HCT116 (cell line): ENCODE measurements around the gene KLHL40. TPM values are rescaled to one million over a fixed set of nuclear protein-coding genes. Genes with fewer than 3 reads are reported as not detected.

Source experiments
- ATAC-seq: fragments of 200-7000 bp; cut with Tn5 transposase; 2 replicates; pipeline ENCODE4 v1.9.1; 2020; ENCODE audit warnings: mild to moderate bottlenecking, moderate library complexity
- BruUV-seq: library from RNA; stranded (reverse); fragments of 400-500 nt; replicated peaks from 2 replicates; lab custom pipeline; 2021; lab: Mats Ljungman, UMichigan
- CTCF ChIA-PET: fragments of 300-600 bp; sonication (Branson Sonifier 250); formaldehyde crosslinking; loops from one replicate; lab custom pipeline; 2021; ENCODE audit warnings: antibody characterized with exemption; lab: Charles Lee
- POLR2A ChIA-PET: fragments of 300-600, 350-600 bp; sonication (Branson Sonifier 250); formaldehyde crosslinking; loops from one replicate; lab custom pipeline; 2021; ENCODE audit warnings: antibody characterized with exemption; lab: Charles Lee
- RAD21 ChIA-PET, 2 experiments: fragments of 300-600 bp; sonication (Branson Sonifier 250); formaldehyde crosslinking; loops; one replicate each; lab custom pipeline; 2023; ENCODE audit warnings: low total read pairs in 2 of 2; ENCODE audit not compliant: uncharacterized antibody in 2 of 2, unreplicated experiment in 2 of 2, low non-redundant PET in 1 of 2; lab: Charles Lee
- DNase-seq: peaks from one replicate; pipeline ENCODE4 v3.0.0-alpha.2; 2010; ENCODE audit warnings: low read depth, low spot score
- H2AFZ ChIP-seq: fragments of 200-600 bp; shearing (Covaris generic), sonication (generic); 2 replicates; pipeline ENCODE4 v1.6.1; 2017; ENCODE audit warnings: low read depth, mixed run types, mixed read lengths, antibody characterized with exemption, low read length; ENCODE audit not compliant: poor library complexity, severe bottlenecking
- H3K27ac ChIP-seq: 2 replicates; pipeline ENCODE4 v1.5.1; 2012; ENCODE audit warnings: low read depth, low read length
- H3K27me3 ChIP-seq: fragments of 200-600 bp; sonication (generic); 2 replicates; pipeline ENCODE4 v1.6.1; 2016; ENCODE audit warnings: mixed run types, low read length, mixed read lengths; ENCODE audit not compliant: insufficient read depth
- H3K36me3 ChIP-seq, 2 experiments: fragments of 200-500 bp in 1 of 2; fragments of 200-600 bp in 1 of 2; sonication (Bioruptor generic) in 1 of 2; sonication (generic) in 1 of 2; 2 replicates each; pipeline versions ENCODE4 v1.5.1 to v1.6.1; 2014 to 2016; ENCODE audit warnings: low read length in 2 of 2, inconsistent platforms in 1 of 2, mixed read lengths in 1 of 2, mixed run types in 1 of 2; ENCODE audit not compliant: insufficient read depth in 2 of 2, control insufficient read depth in 1 of 2
- H3K4me1 ChIP-seq, 2 experiments: fragments of 200-600 bp in 1 of 2; sonication (generic) in 1 of 2; 2 replicates each; pipeline versions ENCODE4 v1.5.1 to v1.6.1; 2012 to 2017; ENCODE audit warnings: low read length in 2 of 2, inconsistent platforms in 1 of 2, mild to moderate bottlenecking in 1 of 2, mixed read lengths in 1 of 2, mixed run types in 1 of 2, moderate library complexity in 1 of 2; ENCODE audit not compliant: insufficient read depth in 2 of 2, control insufficient read depth in 1 of 2
- H3K4me2 ChIP-seq: fragments of 200-600 bp; sonication (generic); 2 replicates; pipeline ENCODE4 v1.6.1; 2017; ENCODE audit warnings: mixed run types, low read length, mixed read lengths
- H3K4me3 ChIP-seq, 2 experiments: fragments of 200-600 bp in 1 of 2; sonication (generic) in 1 of 2; replicated peaks in 1 of 2; 2 replicates each; pipeline ENCODE4 v1.5.1; 2011 to 2016; ENCODE audit warnings: low read length in 2 of 2, control low read depth in 1 of 2, low read depth in 1 of 2, mild to moderate bottlenecking in 1 of 2, mixed read lengths in 1 of 2, mixed run types in 1 of 2
- H3K79me2 ChIP-seq: fragments of 200-600 bp; sonication (generic); 2 replicates; pipeline ENCODE4 v1.6.1; 2017; ENCODE audit warnings: mild to moderate bottlenecking, mixed run types, low read length, moderate library complexity, mixed read lengths; ENCODE audit not compliant: insufficient read depth
- H3K9ac ChIP-seq: fragments of 200-600 bp; sonication (generic); 2 replicates; pipeline ENCODE4 v1.6.1; 2016; ENCODE audit warnings: low read length, mixed read lengths
- H3K9me2 ChIP-seq: fragments of 200-600 bp; sonication (generic), shearing (Covaris generic); 2 replicates; pipeline ENCODE4 v1.6.1; 2017; ENCODE audit warnings: mixed run types, mild to moderate bottlenecking, moderate library complexity; ENCODE audit not compliant: insufficient read depth
- H3K9me3 ChIP-seq, 2 experiments: fragments of 200-500 bp in 1 of 2; fragments of 200-600 bp in 1 of 2; sonication (Bioruptor generic) in 1 of 2; sonication (generic) in 1 of 2; 2 replicates each; pipeline ENCODE4 v1.6.1; 2014 to 2017; ENCODE audit warnings: low read length in 2 of 2, mixed read lengths in 2 of 2, inconsistent platforms in 1 of 2, low read depth in 1 of 2, mild to moderate bottlenecking in 1 of 2, mixed run types in 1 of 2, moderate library complexity in 1 of 2; ENCODE audit not compliant: control insufficient read depth in 1 of 2, insufficient read depth in 1 of 2
- H4K20me1 ChIP-seq: fragments of 200-600 bp; sonication (generic), shearing (Covaris generic); 2 replicates; pipeline ENCODE4 v1.6.1; 2017; ENCODE audit warnings: mixed run types, mild to moderate bottlenecking, moderate library complexity; ENCODE audit not compliant: insufficient read depth
- ATF3 ChIP-seq: IDR thresholded peaks from 2 replicates; pipeline ENCODE4 v1.6.1; 2012
- CEBPB ChIP-seq: IDR thresholded peaks from 2 replicates; pipeline ENCODE4 v1.6.1; 2012; ENCODE audit warnings: low read depth
- CTCF ChIP-seq, 3 experiments: fragments of 200-600 bp in 1 of 3; sonication (generic) in 1 of 3; IDR thresholded peaks in 2 of 3; conservative IDR thresholded peaks in 1 of 3; 2 replicates each; pipeline ENCODE4 v1.5.1; 2012 to 2017; ENCODE audit warnings: low read depth in 2 of 3, low read length in 2 of 3, antibody characterized with exemption in 1 of 3, borderline replicate concordance in 1 of 3, control low read depth in 1 of 3, mild to moderate bottlenecking in 1 of 3, mixed read lengths in 1 of 3, mixed run types in 1 of 3, moderate library complexity in 1 of 3; ENCODE audit not compliant: insufficient read depth in 1 of 3
- EGR1 ChIP-seq: IDR thresholded peaks from 2 replicates; pipeline ENCODE4 v1.6.1; 2012; ENCODE audit warnings: low read depth
- EZH2 ChIP-seq: fragments of 200-600 bp; sonication (generic); IDR thresholded peaks from 2 replicates; pipeline ENCODE4 v1.6.1; 2017; ENCODE audit warnings: antibody characterized with exemption, mixed run types
- FOSL1 ChIP-seq: IDR thresholded peaks from 2 replicates; pipeline ENCODE4 v1.6.1; 2012; ENCODE audit warnings: low read depth
- POLR2A ChIP-seq: IDR thresholded peaks from 2 replicates; pipeline ENCODE4 v1.7.0; 2011; ENCODE audit warnings: borderline replicate concordance; ENCODE audit not compliant: insufficient read depth, insufficient read length; ENCODE audit errors: extremely low read depth
- RAD21 ChIP-seq: IDR thresholded peaks from 2 replicates; pipeline ENCODE4 v1.6.1; 2012; ENCODE audit warnings: low read depth, mild to moderate bottlenecking
- SRF ChIP-seq: IDR thresholded peaks from 2 replicates; pipeline ENCODE4 v1.6.1; 2012; ENCODE audit warnings: low read depth
- TCF7L2 ChIP-seq: IDR thresholded peaks from 2 replicates; pipeline ENCODE4 v1.7.0; 2011; ENCODE audit warnings: borderline replicate concordance, inconsistent platforms; ENCODE audit not compliant: insufficient read depth, insufficient read length; ENCODE audit errors: extremely low read depth
- ZBTB33 ChIP-seq: IDR thresholded peaks from 2 replicates; pipeline ENCODE4 v1.6.1; 2011; ENCODE audit warnings: mild to moderate bottlenecking, low read length, moderate library complexity; ENCODE audit not compliant: insufficient replicate concordance; ENCODE audit errors: extremely low read depth
- ZFX ChIP-seq: fragments of 450-650 bp; IDR thresholded peaks from 2 replicates; pipeline ENCODE4 v1.6.1; 2017
- ZNF274 ChIP-seq: fragments of 200-500 bp; sonication (Bioruptor generic); IDR thresholded peaks from 2 replicates; pipeline ENCODE4 v1.6.1; 2014; ENCODE audit warnings: mild to moderate bottlenecking, low read depth, low read length, inconsistent platforms
- intact Hi-C: fragments of 100-400 bp; cut with micrococcal nuclease; formaldehyde crosslinking; loops from 2 replicates; pipeline ENCODE4 v1.10.0; 2022
- total RNA-seq: library from RNA; stranded (reverse); gene quantifications from one replicate; pipeline ENCODE4 v1.2.1, GENCODE V29; 2021; ENCODE audit not compliant: unreplicated experiment

The KLHL40 gene
- total RNA-seq, 1 experiment from 2014 or later = not detected

GRCh38 chr3:42708611-42709151 is 23.3 kb downstream of the KLHL40 start:
- Histone ChIP-seq H2AFZ (no peak overlapping the region), H3K4me1 (no peaks in the 10 kb centered on the region), H3K9me2 (no peaks in the 10 kb centered on the region), H4K20me1 (no peaks in the 10 kb centered on the region), H3K79me2 (no peaks in the 10 kb centered on the region), H3K9ac (no peak overlapping the region), H3K27ac (no peak overlapping the region), H3K9me3 (no peaks in the 10 kb centered on the region), H3K4me3 (no peak overlapping the region), H3K27me3 (no peaks in the 10 kb centered on the region), H3K36me3 (no peaks in the 10 kb centered on the region), H3K4me2 (no peak overlapping the region)
- ChIA-PET CTCF (no interaction called here), RAD21 (no interaction called here), POLR2A (no interaction called here)
- no TSS peak for BruUV-seq
- TF ChIP-seq CEBPB = no peak
- no peak for TF ChIP-seq FOSL1
- no peak for TF ChIP-seq ATF3
- TF ChIP-seq CTCF (IDR thresholded peaks at IDR 0.05 in 2 of 3, conservative IDR thresholded peaks at IDR 0.05 in 1 of 3; ENCODE audit: borderline replicate concordance in 1 of 3, insufficient read depth in 1 of 3, low read depth in 2 of 3, low read length in 2 of 3) = no peak
- TF ChIP-seq POLR2A = no peak
- TF ChIP-seq EZH2 = no peak
- TF ChIP-seq ZBTB33 = no peak
- TF ChIP-seq ZNF274 = no peak
- TF ChIP-seq ZFX = no peak
- no peak for TF ChIP-seq SRF
- TF ChIP-seq RAD21 = no peak
- TF ChIP-seq EGR1 = no peak
- TF ChIP-seq TCF7L2 = no peak
- intact Hi-C loops = no loop called here
- DNase-seq (no peak), ATAC-seq (no peak)
